Mesenchymal stem cell (in vitro differentiated cells and primary cell): ENCODE data around the gene NTRK1.

ENCODE experiments used
- DNase-seq: peaks from one replicate; pipeline ENCODE4 v3.0.0-alpha.2; 2013
- H2AFZ ChIP-seq: one replicate; pipeline ENCODE4 v1.6.1; 2013; ENCODE audit warnings: low read depth, mild to moderate bottlenecking, control low read depth, inconsistent platforms, low read length, moderate library complexity
- H2AK5ac ChIP-seq: 2 replicates; pipeline ENCODE4 v1.6.1; 2013; ENCODE audit warnings: low read length, moderate library complexity, mild to moderate bottlenecking, inconsistent platforms; ENCODE audit not compliant: severe bottlenecking
- H2BK120ac ChIP-seq: one replicate; pipeline ENCODE4 v1.6.1; 2013; ENCODE audit warnings: low read depth, mild to moderate bottlenecking, inconsistent platforms, low read length, moderate library complexity
- H2BK12ac ChIP-seq, 2 experiments: one replicate each; pipeline ENCODE4 v1.6.1; 2013; ENCODE audit warnings: inconsistent platforms in 2 of 2, low read length in 2 of 2, mild to moderate bottlenecking in 2 of 2, moderate library complexity in 2 of 2, control low read depth in 1 of 2
- H2BK15ac ChIP-seq: one replicate; pipeline ENCODE4 v1.6.1; 2013; ENCODE audit warnings: mild to moderate bottlenecking, low read depth, inconsistent platforms; ENCODE audit not compliant: poor library complexity, severe bottlenecking
- H2BK5ac ChIP-seq: 2 replicates; pipeline ENCODE4 v1.6.1; 2013; ENCODE audit warnings: low read depth, mild to moderate bottlenecking, low read length, control low read depth, inconsistent platforms; ENCODE audit not compliant: poor library complexity, severe bottlenecking
- H3K14ac ChIP-seq, 2 experiments: one replicate each; pipeline ENCODE4 v1.6.1; 2013; ENCODE audit warnings: inconsistent platforms in 2 of 2, low read length in 2 of 2, control low read depth in 1 of 2, mild to moderate bottlenecking in 1 of 2, moderate library complexity in 1 of 2
- H3K18ac ChIP-seq, 2 experiments: one replicate each; pipeline ENCODE4 v1.6.1; 2013; ENCODE audit warnings: inconsistent platforms in 2 of 2, low read length in 2 of 2, control low read depth in 1 of 2, low read depth in 1 of 2, mild to moderate bottlenecking in 1 of 2
- H3K23ac ChIP-seq, 2 experiments: one replicate each; pipeline ENCODE4 v1.6.1; 2013; ENCODE audit warnings: inconsistent platforms in 2 of 2, low read length in 2 of 2, mild to moderate bottlenecking in 2 of 2, moderate library complexity in 2 of 2, control low read depth in 1 of 2
- H3K27ac ChIP-seq: 2 replicates; pipeline ENCODE4 v1.5.1; 2013; ENCODE audit warnings: mild to moderate bottlenecking, moderate library complexity, low read length, control low read depth, inconsistent platforms; ENCODE audit not compliant: poor library complexity, severe bottlenecking
- H3K27me3 ChIP-seq, 2 experiments: 2 replicates each; pipeline versions ENCODE4 v1.6.1 to v1.7.0; 2013; ENCODE audit warnings: low read length in 2 of 2, mild to moderate bottlenecking in 2 of 2, moderate library complexity in 2 of 2, control low read depth in 1 of 2, inconsistent platforms in 1 of 2; ENCODE audit not compliant: control insufficient read depth in 1 of 2, insufficient read depth in 1 of 2
- H3K36me3 ChIP-seq, 2 experiments: 2 replicates each; pipeline versions ENCODE4 v1.6.1 to v1.7.0; 2013; ENCODE audit warnings: low read length in 2 of 2, control low read depth in 1 of 2, inconsistent platforms in 1 of 2, low read depth in 1 of 2, mild to moderate bottlenecking in 1 of 2; ENCODE audit not compliant: insufficient read depth in 2 of 2, control insufficient read depth in 1 of 2
- H3K4ac ChIP-seq, 2 experiments: one replicate each; pipeline ENCODE4 v1.6.1; 2013; ENCODE audit warnings: inconsistent platforms in 2 of 2, low read length in 2 of 2, mild to moderate bottlenecking in 2 of 2, moderate library complexity in 2 of 2, control low read depth in 1 of 2, low read depth in 1 of 2
- H3K4me1 ChIP-seq: 2 replicates; pipeline ENCODE4 v1.6.1; 2013; ENCODE audit warnings: low read depth, low read length, control low read depth; ENCODE audit not compliant: control insufficient read depth, insufficient read depth
- H3K4me2 ChIP-seq: 2 replicates; pipeline ENCODE4 v1.6.1; 2013; ENCODE audit warnings: low read length, mild to moderate bottlenecking, inconsistent platforms; ENCODE audit not compliant: poor library complexity, severe bottlenecking
- H3K4me3 ChIP-seq, 2 experiments: 2 replicates each; pipeline versions ENCODE4 v1.5.1 to v1.7.0; 2013; ENCODE audit warnings: low read length in 2 of 2, mild to moderate bottlenecking in 2 of 2, control low read depth in 1 of 2, low read depth in 1 of 2; ENCODE audit not compliant: insufficient read depth in 1 of 2
- H3K79me1 ChIP-seq: replicated peaks from 2 replicates; pipeline ENCODE4 v1.6.1; 2013; ENCODE audit warnings: mild to moderate bottlenecking, control low read depth, low read length, inconsistent platforms; ENCODE audit not compliant: poor library complexity, severe bottlenecking
- H3K9ac ChIP-seq: 2 replicates; pipeline ENCODE4 v1.7.0; 2013; ENCODE audit warnings: mild to moderate bottlenecking, low read length, moderate library complexity
- H3K9me3 ChIP-seq: 2 replicates; pipeline ENCODE4 v1.7.0; 2013; ENCODE audit warnings: mild to moderate bottlenecking, low read length; ENCODE audit not compliant: control insufficient read depth
- H4K8ac ChIP-seq: one replicate; pipeline ENCODE4 v1.6.1; 2013; ENCODE audit warnings: inconsistent platforms, mild to moderate bottlenecking, low read length, moderate library complexity
- H4K91ac ChIP-seq: one replicate; pipeline ENCODE4 v1.6.1; 2013; ENCODE audit warnings: mild to moderate bottlenecking, low read length, inconsistent platforms
- WGBS: methylation state at CpG from one replicate; pipeline ENCODE4 v1.1.7; 2013; ENCODE audit warnings: mixed read lengths; 5-methylcytosine and 5-hydroxymethylcytosine counted together

The NTRK1 gene

DNA sequence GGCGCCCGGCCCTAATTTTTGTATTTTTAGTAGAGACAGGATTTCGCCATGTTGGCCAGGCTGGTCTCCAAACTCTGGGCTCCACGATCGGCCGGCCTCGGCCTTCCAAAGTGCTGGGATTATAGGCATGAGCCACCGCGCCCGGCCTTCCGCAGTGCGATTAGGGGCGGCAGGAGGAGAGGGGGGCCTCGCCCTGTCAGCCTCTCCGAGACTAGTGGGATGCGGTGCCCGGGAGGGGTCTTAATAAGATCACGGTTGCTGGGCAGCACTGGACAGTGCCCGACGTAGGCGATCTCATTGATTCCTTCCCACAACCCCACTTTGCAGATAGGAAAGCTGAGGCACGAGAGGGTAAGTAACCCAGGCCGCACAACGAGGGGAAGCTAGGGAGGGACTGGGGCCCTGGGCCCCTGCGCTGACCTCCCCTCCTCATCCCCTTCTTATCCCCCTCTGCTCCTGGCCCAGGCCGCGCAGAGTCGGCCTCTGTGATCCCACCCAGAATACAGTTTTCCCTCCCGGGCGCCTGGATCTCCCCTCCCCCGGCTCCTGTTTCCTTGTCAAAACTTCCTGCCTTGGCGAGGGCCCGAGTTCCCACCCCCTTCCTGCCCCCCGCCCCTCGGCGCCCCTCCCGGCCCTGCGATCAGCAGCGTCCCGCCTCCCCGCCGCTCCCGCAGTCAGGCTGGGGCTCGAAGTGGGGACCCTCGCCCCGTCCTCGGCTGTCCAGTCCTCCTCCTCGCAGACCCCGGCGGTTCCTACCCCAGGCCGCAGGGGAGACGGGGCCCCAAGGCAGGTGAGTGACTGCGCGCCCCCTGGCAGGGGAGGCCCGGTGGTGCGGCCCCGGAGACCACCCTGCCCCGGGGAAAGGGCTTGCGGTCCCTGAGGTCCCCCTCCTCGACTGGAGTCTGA lies 32.6 kb downstream of the NTRK1 start, which contains the start of gene PEAR1:
PEAR1 (plus strand) TSS at position 671 of the 906 bp plus-strand sequence. CDS start 10,209 bp downstream, outside the sequence.
- Histone ChIP-seq H3K4me3 (peak within 1 kb of the TSS; percentile 61 to 71), H3K18ac (peak within 1 kb of the TSS; percentile 78 to 88), H2BK5ac (peak within 1 kb of the TSS; percentile 15), H3K27ac (peak within 1 kb of the TSS; percentile 95), H2BK15ac (peak within 1 kb of the TSS; percentile 98), H3K9ac (peak within 1 kb of the TSS; percentile 64), H4K91ac (peak within 1 kb of the TSS; percentile 92), H3K4ac (peak within 1 kb of the TSS; percentile 71 to 91), H2AFZ (peak within 1 kb of the TSS; percentile 72), H3K4me1 (peaks cover 48% of the 10 kb centered on the region), H3K79me1 (no peaks in the 10 kb centered on the region), H4K8ac (peak within 1 kb of the TSS; percentile 92), H3K27me3 (peaks cover 5 to 7% of the 10 kb centered on the region in 2 experiments), H3K23ac (peak within 1 kb of the TSS in 1 of 2 experiments; percentile 97), H3K36me3 (peaks cover 0 to 1% of the 10 kb centered on the region in 2 experiments), H2BK12ac (peak within 1 kb of the TSS; percentile 89 to 91), H3K14ac (peak within 1 kb of the TSS in 1 of 2 experiments; percentile 85), H2AK5ac (peak within 1 kb of the TSS; percentile 60), H3K9me3 (no peaks in the 10 kb centered on the region), H3K4me2 (peak within 1 kb of the TSS; percentile 86), H2BK120ac (peak within 1 kb of the TSS; percentile 91)
- peak; percentile 40 for DNase-seq
- WGBS = 17% methylated on average over 60 of the region's 60 CpGs

DNA sequence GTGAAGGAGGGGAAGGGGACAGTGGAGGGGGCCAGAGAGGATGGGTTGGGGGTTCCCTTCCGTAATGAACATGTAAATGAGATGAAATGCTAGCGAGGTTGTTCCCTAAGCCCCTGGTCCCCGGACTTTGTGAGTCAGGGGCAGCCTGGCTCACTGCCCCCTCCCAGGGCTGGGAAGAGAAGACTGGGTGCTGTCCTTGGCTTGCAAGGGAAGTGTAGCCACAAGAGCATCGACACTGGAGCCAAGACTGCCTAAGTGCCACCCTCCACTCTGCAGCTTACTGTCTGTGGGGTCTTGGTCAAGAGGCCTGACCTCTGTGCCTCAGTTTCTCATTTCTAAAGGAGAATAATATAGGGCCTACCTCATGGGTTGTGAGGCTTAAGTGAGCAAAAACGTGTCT lies 33.3 kb downstream of the NTRK1 start:
- H3K18ac ChIP-seq = peak overlapping the region; percentile 55 to 78
- H3K4me1 ChIP-seq = peaks cover 53% of the 10 kb centered on the region
- H3K14ac ChIP-seq = peak overlapping the region in 1 of 2 experiments; percentile 85
- peak overlapping the region; percentile 91 for H2BK120ac ChIP-seq
- peak overlapping the region; percentile 98 for H2BK15ac ChIP-seq
- peak overlapping the region; percentile 61 to 71 for H3K4me3 ChIP-seq
- peak overlapping the region; percentile 71 to 91 for H3K4ac ChIP-seq
- peak overlapping the region; percentile 43 for H2AK5ac ChIP-seq
- H3K4me2 ChIP-seq = peak overlapping the region; percentile 86
- H4K8ac ChIP-seq = peak overlapping the region; percentile 51
- no peaks in the 10 kb centered on the region for H3K27me3 ChIP-seq
- H3K27ac ChIP-seq = peak overlapping the region; percentile 95
- no peaks in the 10 kb centered on the region for H3K79me1 ChIP-seq
- peak; percentile 52 for DNase-seq
- no peak overlapping the region for H2AFZ ChIP-seq
- H3K9ac ChIP-seq = peak overlapping the region; percentile 64
- no peak overlapping the region for H2BK5ac ChIP-seq
- peak overlapping the region; percentile 92 for H4K91ac ChIP-seq
- H2BK12ac ChIP-seq = peak overlapping the region; percentile 33 to 91
- no peaks in the 10 kb centered on the region for H3K36me3 ChIP-seq
- WGBS = 12% methylated on average over 4 of the region's 5 CpGs
- no peak overlapping the region for H3K23ac ChIP-seq
- H3K9me3 ChIP-seq = no peaks in the 10 kb centered on the region

- WGBS = 70% methylated on average over 12 of the region's 12 CpGs
Observed at GRCh38 chr1:156894711-156895454, 34.2 kb downstream of the NTRK1 start.

More at GRCh38 chr1:156894711-156895454, 34.2 kb downstream of the NTRK1 start:
- Histone ChIP-seq H2BK120ac (peak overlapping the region; percentile 37), H3K36me3 (no peaks in the 10 kb centered on the region), H3K79me1 (peaks cover 3% of the 10 kb centered on the region), H3K27ac (peak overlapping the region; percentile 95), H3K4ac (peak overlapping the region; percentile 29 to 71), H3K4me2 (peak overlapping the region; percentile 86), H3K4me1 (peaks cover 54% of the 10 kb centered on the region), H3K4me3 (peak overlapping the region in 1 of 2 experiments; percentile 71), H3K27me3 (no peaks in the 10 kb centered on the region), H2AFZ (no peak overlapping the region), H3K9ac (peak overlapping the region; percentile 30), H2BK12ac (peak overlapping the region; percentile 50 to 60), H2AK5ac (peak overlapping the region; percentile 40), H3K23ac (peak overlapping the region in 1 of 2 experiments; percentile 15), H2BK15ac (peak overlapping the region; percentile 75), H4K8ac (peak overlapping the region; percentile 87), H3K9me3 (no peaks in the 10 kb centered on the region), H3K18ac (peak overlapping the region; percentile 78 to 88), H2BK5ac (no peak overlapping the region), H3K14ac (peak overlapping the region in 1 of 2 experiments; percentile 9), H4K91ac (peak overlapping the region; percentile 81)
- peak; percentile 48 for DNase-seq
